GM18517 (cell line): ENCODE results near the gene SYT8.

ENCODE experiments used
- ATAC-seq: cut with Tn5 transposase; IDR thresholded peaks from one replicate; pipeline ENCODE4 v1.9.1; 2021; ENCODE audit warnings: mild to moderate bottlenecking, moderate library complexity; ENCODE audit not compliant: unreplicated experiment

SYT8 gene

GRCh38 chr11:1831338-1832210, 3.2 kb upstream of the SYT8 start:
- ATAC-seq, result no peak

DNA sequence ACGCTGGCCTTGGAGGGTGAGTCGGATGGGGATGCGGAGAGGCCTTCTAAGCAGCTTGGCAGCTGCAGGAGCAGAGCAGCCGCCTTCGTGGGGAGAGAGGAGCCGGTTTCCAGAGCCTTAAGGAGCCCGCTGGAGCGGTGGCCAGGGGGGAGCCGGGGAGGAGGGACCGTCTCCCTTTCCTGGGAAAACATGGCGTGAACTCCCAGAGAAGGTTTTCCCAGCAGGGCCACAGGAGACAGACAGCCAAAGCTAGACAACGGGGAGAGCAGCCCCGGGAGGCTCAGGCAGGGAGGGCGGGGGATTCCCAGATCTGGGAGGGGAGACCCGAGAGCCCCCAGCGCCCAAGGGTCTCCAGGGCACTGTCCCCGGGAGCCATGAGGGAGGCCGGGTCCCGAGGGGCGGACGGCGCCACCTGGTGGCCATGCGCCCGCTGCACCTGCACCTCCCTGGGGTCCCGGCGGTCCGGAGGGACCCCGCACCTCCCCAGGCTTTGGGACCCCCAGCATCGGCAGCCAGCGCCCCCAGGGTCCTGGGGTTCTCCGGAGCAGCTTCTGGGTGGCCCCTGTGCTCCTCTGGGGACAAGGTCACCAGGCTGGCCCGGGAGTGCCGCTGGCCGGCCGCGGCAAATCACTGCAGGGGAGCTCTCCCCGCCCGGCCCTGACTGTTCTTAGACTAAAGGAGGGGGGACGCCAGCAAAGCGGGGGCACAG, 2.4 kb upstream of the SYT8 start:
- ATAC-seq, result no peak

DNA sequence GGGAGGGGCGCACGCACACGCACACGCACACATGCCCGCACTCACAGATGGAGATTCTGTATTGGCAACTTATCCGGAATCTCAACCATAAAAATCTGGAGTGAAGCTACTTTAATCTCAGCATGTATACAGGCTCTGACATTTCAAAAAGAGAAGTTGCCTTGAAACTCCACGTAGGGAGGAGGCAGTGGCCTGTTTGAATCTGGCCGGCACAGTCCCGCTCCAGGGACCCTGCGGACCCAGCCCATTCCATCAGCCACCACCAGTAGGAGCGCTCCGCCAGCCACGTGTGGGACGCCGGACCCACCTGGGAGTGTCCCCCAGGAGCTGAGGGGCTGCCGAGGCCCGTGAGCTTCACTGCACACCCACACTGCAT, 1.9 kb upstream of the SYT8 start:
- ATAC-seq, result no peak

- no peak for ATAC-seq
These were observed 654 bp upstream of the SYT8 start for GRCh38 chr11:1834062-1834610.

- ATAC-seq, result no peak
These were observed 851 bp downstream of the SYT8 start for GRCh38 chr11:1835671-1836010.

DNA sequence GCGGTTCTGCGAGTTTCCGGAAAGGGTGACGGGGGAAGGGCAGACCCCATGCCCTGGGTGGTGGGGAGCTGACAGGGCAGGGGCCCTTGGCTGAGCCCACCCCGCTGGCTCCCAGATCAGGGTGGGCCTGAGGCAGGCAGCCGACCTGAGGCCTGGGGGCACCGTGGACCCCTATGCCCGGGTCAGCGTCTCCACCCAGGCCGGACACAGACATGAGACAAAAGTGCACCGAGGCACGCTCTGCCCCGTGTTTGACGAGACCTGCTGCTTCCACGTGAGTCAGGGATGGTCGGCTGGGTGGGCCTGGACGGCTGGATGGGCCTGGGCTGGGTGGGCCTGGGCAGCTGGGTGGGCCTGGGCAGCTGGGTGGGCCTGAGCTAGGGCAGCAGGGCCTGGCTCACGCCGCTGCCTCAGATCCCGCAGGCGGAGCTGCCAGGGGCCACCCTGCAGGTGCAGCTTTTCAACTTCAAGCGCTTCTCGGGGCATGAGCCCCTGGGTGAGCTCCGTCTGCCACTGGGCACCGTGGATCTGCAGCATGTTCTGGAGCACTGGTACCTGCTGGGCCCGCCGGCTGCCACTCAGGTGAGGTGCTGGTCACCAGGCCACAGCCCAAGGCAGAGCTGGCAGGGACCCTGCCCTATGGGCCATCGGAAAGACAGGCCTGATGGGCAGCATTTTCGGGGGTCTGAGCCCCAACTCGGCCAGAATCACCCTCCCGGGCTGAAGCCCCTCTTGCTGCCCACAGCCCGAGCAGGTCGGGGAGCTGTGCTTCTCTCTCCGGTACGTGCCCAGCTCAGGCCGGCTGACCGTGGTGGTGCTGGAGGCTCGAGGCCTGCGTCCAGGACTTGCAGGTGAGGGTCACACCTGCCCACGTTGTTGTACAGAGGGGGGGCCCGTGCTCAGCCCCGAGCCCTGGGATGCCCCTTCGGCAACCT, 1.5 kb downstream of the SYT8 start:
- no peak for ATAC-seq

DNA sequence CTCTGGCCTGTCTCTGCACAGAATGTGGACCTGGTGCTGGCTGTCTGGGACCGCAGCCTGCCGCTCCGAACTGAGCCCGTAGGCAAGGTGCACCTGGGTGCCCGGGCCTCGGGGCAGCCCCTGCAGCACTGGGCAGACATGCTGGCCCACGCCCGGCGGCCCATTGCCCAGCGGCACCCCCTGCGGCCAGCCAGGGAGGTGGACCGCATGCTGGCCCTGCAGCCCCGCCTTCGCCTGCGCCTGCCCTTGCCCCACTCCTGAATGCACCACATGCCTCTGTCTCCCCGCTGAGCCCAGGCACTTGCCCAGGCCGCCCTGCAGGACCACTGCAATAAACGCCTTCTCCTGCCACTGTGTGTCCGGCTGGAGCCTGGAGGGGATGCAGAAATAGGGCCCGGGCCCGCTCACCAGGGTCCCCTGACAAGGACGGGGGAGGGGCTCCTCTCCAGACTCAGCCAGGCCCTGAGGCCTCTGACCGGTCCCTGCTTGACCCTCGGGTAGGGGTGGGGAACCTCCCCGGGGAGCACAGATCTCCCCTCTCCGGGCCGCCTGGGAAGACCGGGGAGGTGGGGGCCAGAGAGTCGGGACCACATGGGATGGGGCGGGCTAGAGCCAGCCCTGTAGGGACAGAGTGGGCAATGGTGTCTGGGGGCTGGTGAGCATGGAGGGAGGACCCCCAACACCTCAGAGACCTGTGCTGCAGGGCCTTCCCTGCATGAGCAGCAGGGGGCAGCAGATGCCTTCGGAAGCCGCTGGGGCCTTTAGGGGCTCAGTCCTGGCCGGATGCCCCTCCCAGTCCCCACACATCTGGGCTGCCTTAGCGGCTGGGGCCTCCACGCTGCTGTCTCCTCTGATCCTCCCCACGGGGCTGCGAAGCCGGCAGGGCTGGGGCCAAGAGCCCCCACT, 2.6 kb downstream of the SYT8 start:
- ATAC-seq, result peak; percentile 73

GRCh38 chr11:1838077-1838425, 3.3 kb downstream of the SYT8 start:
- ATAC-seq, result no peak

GRCh38 chr11:1838426-1839144, 3.8 kb downstream of the SYT8 start, which contains the start of gene TNNI2:
TSS of gene TNNI2 (plus strand) at chr11:1838981. CDS start at chr11:1839697, 716 bp downstream.
- no peak for ATAC-seq

- ATAC-seq, result no peak
These were observed 4.6 kb downstream of the SYT8 start for GRCh38 chr11:1839204-1839923.

GRCh38 chr11:1839924-1840779, 5.4 kb downstream of the SYT8 start:
- no peak for ATAC-seq

DNA sequence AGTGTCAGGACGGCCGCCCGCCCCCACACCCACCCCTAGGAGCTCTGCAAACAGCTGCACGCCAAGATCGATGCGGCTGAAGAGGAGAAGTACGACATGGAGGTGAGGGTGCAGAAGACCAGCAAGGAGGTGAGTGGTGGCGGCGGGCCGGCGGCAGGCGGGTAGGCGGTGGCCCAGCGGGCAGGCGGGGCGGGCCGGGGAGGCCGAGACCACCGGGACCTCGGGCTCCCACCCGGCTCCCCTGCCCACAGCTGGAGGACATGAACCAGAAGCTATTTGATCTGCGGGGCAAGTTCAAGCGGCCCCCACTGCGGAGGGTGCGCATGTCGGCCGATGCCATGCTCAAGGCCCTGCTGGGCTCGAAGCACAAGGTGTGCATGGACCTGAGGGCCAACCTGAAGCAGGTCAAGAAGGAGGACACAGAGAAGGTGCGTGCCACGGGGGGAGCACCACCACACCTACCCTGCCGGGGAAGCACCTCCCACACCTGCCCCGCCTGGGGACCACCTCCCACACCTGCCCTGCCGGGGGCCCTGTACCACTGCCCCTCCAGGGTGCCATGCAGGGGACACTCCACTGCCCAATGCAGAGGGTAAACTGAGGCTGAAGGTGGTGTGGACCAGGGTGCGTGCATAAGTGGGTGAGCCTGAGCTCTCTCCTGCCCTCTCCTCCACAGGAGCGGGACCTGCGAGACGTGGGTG, 6.1 kb downstream of the SYT8 start:
- no peak for ATAC-seq

GRCh38 chr11:1841511-1842148, 6.8 kb downstream of the SYT8 start:
- ATAC-seq, result no peak

DNA sequence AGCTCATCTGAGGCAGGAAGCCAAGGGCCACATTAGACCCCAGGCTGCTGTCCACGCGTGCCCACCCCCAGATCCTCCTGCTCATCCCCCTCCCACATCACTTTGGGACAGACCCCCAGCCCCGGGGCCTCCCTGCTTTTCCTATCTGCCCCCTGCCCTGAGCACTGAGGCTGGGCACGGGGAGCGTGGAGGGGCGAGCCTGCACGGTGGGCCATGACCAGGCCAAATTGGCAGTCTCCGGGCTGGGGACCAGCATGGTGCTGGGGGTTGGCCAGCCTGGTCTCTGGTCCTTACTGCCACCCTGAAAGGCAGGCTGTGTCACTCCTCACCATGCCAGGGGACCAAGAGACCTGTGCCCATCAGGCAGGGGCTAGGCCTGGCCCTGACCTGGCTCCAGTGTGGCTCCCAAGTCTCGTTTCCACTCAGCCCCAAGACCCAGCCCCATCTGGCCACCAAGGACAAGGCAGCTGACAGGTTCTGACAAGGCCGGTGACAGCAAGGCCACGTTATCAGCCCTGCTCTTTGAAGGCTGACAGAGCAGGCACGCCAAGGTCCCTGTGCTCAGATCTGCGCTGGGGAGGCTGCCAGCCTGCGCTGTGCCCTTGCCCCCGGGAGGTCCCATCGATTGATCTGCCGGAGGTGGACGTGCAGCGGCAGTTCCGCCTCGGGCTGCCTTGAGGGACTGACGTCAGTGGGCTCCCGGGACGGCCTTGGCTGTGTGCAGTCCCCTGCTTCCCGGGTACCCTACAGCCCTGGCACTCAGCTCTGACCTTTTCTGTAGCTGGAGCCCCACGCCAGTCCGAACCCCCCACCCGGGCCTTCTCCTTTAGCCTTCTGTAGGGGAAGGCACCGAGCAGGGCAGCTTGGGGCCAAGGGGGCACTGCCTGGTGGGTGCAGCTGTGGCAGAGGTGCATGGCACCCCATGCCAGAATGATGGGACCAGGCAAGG, 7.6 kb downstream of the SYT8 start:
- no peak for ATAC-seq

DNA sequence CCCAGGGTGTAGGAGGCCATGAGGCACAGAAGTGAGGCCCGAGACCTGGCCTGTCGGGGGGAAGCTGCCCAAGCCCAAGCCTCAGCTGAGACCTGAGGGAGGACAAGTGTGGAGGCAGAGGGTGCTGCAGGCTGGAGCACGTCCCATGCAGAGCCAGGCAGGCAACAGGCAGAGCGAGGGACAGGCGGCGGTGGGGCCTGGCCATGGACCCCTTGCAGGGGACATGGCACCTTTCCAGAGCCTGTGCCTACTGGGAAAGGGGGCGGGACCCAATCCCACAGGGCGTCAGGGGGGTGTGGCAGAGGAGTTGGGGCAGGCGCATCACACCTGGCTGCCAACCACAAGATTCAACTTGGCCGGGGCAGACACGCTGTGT, 8.3 kb downstream of the SYT8 start:
- no peak for ATAC-seq

DNA sequence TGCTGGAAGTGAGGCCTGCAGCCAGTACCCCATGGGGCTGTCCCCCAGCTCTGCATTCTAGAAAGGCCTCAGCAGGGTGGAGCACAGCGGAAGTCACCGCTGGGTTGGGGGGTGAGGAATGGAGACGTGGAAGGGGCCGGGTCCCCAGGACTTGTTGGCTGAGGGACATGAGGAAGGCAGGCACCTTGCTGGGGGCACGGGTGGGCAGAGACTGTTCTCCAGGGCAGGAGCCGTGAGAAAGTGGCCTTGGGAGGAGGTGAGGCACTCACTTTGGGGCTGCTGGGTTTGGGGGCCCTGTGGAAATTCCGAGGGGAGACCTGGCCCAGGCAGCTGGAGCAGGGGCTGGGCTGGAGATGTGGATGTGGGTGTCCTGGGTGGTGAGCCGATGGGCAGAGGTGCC, 9.0 kb downstream of the SYT8 start:
- ATAC-seq, result no peak
